Omental fat pad (tissue), 4 donors: ENCODE results near the gene RERE. TPM values are rescaled to one million over a fixed set of nuclear protein-coding genes. Genes with fewer than 3 reads are reported as not detected.
"Not testable (repeated sequence)": the region's sequence is repeated elsewhere in the genome, so short reads cannot be mapped to it uniquely, and the experiment has no call there.

ENCODE experiments used
- ATAC-seq: fragments of 150-250 bp; one replicate; pipeline ENCODE4 v1.9.1; 2016; ENCODE audit warnings: mild to moderate bottlenecking, moderate library complexity; ENCODE audit not compliant: low FRiP score
- DNase-seq: peaks from one replicate; pipeline ENCODE4 v3.0.0-alpha.2; 2019; ENCODE audit warnings: low spot score
- CTCF ChIP-seq, 3 donors: fragments of 450-650 bp; IDR thresholded peaks; one replicate each; pipeline ENCODE4 v1.5.1; 2016 to 2017; ENCODE audit warnings: antibody characterized with exemption in 3 of 3, mild to moderate bottlenecking in 3 of 3, moderate library complexity in 2 of 3
- total RNA-seq, 4 donors: library from RNA; depleted of rRNA; stranded (reverse); fragments of >200 nt; gene quantifications; one replicate each; pipeline ENCODE4 v1.1.0, GENCODE V29; 2016

The RERE gene
- total RNA-seq, 4 donors from 2014 or later: 46.3 to 117 (median 55.4) TPM

GRCh38 chr1:8384577-8384976 is 432.9 kb downstream of the RERE start:
- no peak for ATAC-seq

GRCh38 chr1:8384088-8384487 is 433.4 kb downstream of the RERE start:
- no peak for TF ChIP-seq CTCF (IDR thresholded peaks at IDR 0.05)
- ATAC-seq (no peak), DNase-seq (no peak)

More at GRCh38 chr1:8384577-8384976, 432.9 kb downstream of the RERE start:
- DNase-seq: no peak
- TF ChIP-seq CTCF (IDR thresholded peaks at IDR 0.05): no peak

DNA sequence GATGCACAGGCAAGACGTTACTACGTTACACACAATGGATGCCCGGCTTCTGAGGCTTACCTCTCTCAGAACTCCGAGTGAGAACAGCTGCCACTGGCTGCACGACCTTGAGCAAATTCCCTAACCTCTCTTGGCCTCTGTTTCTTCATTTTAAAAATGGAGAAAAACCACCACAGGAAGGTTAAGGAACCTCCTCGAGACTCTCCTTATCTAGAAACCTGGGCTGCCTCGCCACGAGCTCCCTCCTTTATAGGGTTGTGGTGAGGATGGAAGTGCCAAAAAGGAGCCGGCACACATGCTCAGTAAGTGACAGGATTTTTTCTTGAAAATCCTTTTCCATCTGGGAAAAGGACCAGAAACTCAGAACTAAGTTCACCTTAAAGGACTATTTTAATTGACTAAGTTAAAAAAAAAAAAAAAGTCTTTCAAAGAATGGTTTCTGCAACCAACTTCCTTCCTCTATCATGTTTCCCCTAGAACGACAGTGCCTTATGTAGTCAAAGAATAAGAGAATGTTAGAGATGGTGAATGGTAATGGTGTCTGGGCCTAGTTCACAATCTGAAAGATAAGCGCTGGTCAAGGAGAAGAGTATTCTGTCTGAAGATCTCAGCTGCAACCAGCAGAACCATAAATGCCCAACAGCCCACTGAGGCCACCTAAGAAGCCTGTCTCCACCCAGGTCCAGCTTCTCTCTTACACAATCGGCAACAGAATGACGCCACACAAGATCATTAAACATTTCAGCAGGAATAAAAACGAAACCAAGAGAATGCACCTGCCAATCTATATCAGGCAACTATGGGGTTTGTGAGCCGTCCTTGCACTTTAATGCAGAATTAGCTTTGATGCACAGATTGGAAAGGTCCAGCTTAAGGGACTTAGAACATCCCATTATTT is 434.6 kb downstream of the RERE start:
- ATAC-seq (no peak), DNase-seq (no peak)
- TF ChIP-seq CTCF (IDR thresholded peaks at IDR 0.05): no peak

DNA sequence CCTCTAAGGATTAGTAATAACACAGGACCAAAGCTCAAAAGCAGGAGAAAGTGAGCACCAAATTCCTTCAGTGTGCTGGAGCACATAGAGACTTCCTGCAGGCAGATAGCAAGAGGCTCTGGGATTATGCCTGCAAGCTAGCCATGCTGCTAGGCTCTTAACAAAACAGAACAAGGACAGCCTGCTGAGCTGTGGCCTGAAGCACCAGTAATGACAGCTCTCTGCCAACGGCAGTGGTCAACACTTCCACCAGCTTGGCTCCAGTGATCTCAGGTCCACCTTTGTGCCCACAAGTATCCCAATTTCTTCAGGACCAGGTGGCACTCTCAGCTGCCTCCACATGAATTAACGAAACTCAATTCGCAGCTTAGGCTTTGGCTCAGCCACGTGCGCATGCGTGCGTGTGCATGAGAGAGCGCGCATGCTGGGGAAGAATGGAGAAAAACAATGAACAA is 435.4 kb downstream of the RERE start:
- DNase-seq (no peak), ATAC-seq (no peak)
- TF ChIP-seq CTCF (IDR thresholded peaks at IDR 0.05): no peak

DNA sequence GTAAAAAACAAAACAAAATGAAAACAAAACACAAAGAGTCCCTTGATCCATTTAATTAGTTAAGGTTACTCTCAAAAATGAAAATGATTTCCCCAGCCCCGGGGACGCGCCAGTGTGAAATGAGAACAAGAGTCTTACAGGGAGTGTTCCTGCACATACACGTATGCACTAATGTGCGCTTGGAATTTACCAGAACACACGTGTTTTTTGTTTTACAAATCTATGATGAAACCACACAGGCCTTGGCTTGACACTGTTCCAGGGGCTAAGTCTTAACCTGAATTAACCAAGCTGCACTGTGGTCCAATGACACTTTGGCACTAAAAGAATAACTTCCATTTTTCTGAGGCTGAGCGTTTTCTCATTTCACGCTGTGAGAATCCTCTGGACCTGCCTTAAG is 435.8 kb downstream of the RERE start:
- no peak for TF ChIP-seq CTCF (IDR thresholded peaks at IDR 0.05)
- DNase-seq (no peak), ATAC-seq (no peak)

GRCh38 chr1:8380310-8380709 is 437.1 kb downstream of the RERE start:
- ATAC-seq, DNase-seq: not testable (repeated sequence)

- DNase-seq (no peak), ATAC-seq (no peak)
- TF ChIP-seq CTCF (IDR thresholded peaks at IDR 0.05): no peak
Measured at GRCh38 chr1:8379513-8380186, 437.8 kb downstream of the RERE start.
